ENCODE measurements around the gene TSNAX. TPM values are rescaled to one million over a fixed set of nuclear protein-coding genes. Genes with fewer than 3 reads are reported as not detected.

TSNAX gene
- total and polyA plus RNA-seq, 7 experiments from 2014 or later = 33.7 to 97.1 (median 45.7) TPM

DNA sequence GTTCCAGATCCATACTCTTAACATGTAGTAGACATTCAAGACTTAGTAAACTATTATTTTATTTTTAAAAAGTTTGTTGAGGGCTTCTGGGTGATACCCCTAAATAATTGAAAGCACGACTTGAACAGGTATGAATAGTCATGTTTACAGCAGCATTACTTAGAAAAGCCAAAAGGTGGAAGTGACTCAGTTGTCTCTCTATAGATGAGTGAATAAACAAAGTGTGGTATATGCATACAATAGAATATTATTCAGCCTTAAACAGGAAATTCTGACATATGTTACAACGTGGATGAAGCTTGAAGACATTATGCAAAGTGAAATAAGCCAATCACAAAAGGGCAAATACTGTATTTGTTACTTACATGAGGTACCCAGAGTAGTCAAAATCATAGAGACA, 26.5 kb downstream of the TSNAX start:
- Mint-ChIP-seq H3K27ac (peak overlapping the region in 1 of 9 donors; percentile 18), H3K4me3 (no peak overlapping the region), H3K36me3 (peaks cover 0 to 23% (median 22%) of the 10 kb centered on the region in 5 donors), H3K9me3 (peaks cover 0 to 2% (median 0%) of the 10 kb centered on the region in 11 donors), H3K4me1 (peaks cover 18 to 45% (median 37%) of the 10 kb centered on the region in 7 donors), H3K27me3 (no peaks in the 10 kb centered on the region)
- ChIA-PET CTCF (no interaction called here), POLR2A (no interaction called here)
- Histone ChIP-seq H3K36me3 (ENCODE audit: control insufficient read depth in 2 of 3, insufficient read depth in 3 of 3, low read length in 3 of 3) (peaks cover 0 to 7% (median 0%) of the 10 kb centered on the region in 3 experiments), H3K27ac (ENCODE audit: low read depth, low read length) (no peak overlapping the region), H3K9me3 (ENCODE audit: control insufficient read depth in 2 of 3, low read length in 3 of 3) (no peaks in the 10 kb centered on the region), H3K4me3 (ENCODE audit: low read length) (no peak overlapping the region), H3K4me1 (ENCODE audit: control insufficient read depth in 2 of 2, insufficient read depth in 2 of 2, low read length in 2 of 2) (no peaks in the 10 kb centered on the region), H3K27me3 (ENCODE audit: control insufficient read depth in 2 of 2, insufficient read depth in 2 of 2, low read length in 2 of 2) (no peaks in the 10 kb centered on the region)
- no peak for ATAC-seq
- intact Hi-C loops (cut with micrococcal nuclease) = no loop called here
- DNase-seq = no peak

DNA sequence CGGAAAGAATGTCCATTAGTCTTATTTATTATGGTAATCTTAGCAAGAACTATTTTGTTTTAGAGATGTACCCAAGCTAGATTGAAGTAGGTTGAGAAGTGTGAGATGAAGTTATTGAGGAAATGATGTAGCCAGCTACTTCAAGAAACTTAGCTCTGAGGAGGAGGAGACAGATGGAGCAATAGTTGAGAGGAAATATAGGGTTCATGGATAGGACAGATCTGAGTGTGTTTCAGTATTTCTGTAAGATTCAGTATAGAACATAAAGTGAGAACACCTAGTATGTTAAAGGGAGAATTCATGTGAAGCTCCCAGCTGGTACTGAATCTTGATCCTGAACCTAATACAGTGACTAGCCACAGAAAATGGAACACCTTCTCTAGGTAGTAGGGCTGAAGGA, 28.9 kb downstream of the TSNAX start:
- no peaks in the 10 kb centered on the region for H3K27me3 Mint-ChIP-seq
- no peaks in the 10 kb centered on the region for H3K4me1 ChIP-seq (ENCODE audit: control insufficient read depth in 2 of 2, insufficient read depth in 2 of 2, low read length in 2 of 2)
- ATAC-seq = no peak
- CTCF ChIA-PET = interaction anchor here (0.6 kb wide), 1 partner anchor 26 kb away, joined by 4 read pairs; no protein-coding TSS in a partner anchor
- POLR2A ChIA-PET = no interaction called here
- peaks cover 0 to 8% (median 6%) of the 10 kb centered on the region in 3 experiments for H3K36me3 ChIP-seq (ENCODE audit: control insufficient read depth in 2 of 3, insufficient read depth in 3 of 3, low read length in 3 of 3)
- intact Hi-C loops (cut with micrococcal nuclease) = no loop called here
- H3K27me3 ChIP-seq (ENCODE audit: control insufficient read depth in 2 of 2, insufficient read depth in 2 of 2, low read length in 2 of 2) = no peaks in the 10 kb centered on the region
- peaks cover 0 to 31% (median 19%) of the 10 kb centered on the region in 5 donors for H3K36me3 Mint-ChIP-seq
- no peak overlapping the region for H3K4me3 ChIP-seq (ENCODE audit: low read length)
- DNase-seq = no peak
- H3K4me3 Mint-ChIP-seq = no peak overlapping the region
- peaks cover 0 to 2% (median 0%) of the 10 kb centered on the region in 11 donors for H3K9me3 Mint-ChIP-seq
- peaks cover 10 to 37% (median 30%) of the 10 kb centered on the region in 7 donors for H3K4me1 Mint-ChIP-seq
- H3K27ac Mint-ChIP-seq = peak overlapping the region in 3 of 9 donors; percentile 5 to 12 (median 10)
- no peaks in the 10 kb centered on the region for H3K9me3 ChIP-seq (ENCODE audit: control insufficient read depth in 2 of 3, low read length in 3 of 3)
- H3K27ac ChIP-seq (ENCODE audit: low read depth, low read length) = no peak overlapping the region

DNA sequence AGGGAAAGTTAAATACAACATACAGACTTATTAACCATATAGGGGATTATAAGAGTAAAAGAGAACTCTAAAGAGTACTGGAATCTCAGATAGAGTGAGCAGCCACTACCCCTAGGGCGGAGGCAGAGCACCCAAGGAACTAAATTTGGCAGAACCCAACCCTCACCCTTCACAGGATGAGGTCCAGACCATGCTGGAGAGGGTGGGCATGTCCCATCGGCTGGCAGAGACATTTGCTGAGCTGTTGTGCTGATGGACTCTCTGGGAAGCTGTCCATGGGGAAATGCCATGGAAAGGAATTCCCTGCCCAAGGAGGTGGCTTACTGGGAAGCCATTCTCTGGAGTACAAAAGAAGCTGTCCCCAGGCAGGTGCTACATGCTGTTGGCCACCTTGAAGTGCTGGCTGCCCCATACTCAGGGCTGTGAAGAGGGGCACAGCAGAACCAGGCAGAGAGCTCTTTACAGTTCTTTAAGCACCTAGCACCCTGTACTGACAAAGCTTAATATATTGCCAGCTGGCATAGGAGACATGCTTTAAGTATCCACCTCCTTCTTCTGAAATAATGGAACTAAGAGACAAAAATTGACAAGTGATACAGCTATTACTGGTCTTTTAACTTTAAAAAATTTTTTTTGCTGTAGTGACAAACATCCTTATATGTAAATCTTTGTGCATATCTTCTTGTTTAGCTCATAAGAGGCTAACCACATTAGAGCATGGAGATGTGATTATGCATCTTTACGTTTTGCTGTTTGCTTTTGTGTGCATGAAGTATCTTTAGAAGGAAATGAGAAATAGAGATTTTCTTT, 29.6 kb downstream of the TSNAX start:
- ATAC-seq (no peak), DNase-seq (no peak)
- H3K9me3 Mint-ChIP-seq = peaks cover 0 to 2% (median 0%) of the 10 kb centered on the region in 11 donors
- ChIA-PET POLR2A (interaction anchor here (0.6 kb wide), 1 partner anchor 137 kb away, joined by 3 read pairs; no protein-coding TSS in a partner anchor), CTCF (interaction anchor here (0.6 kb wide), 1 partner anchor 27 kb away, joined by 4 read pairs; no protein-coding TSS in a partner anchor)
- H3K36me3 Mint-ChIP-seq = peaks cover 0 to 29% (median 17%) of the 10 kb centered on the region in 5 donors
- no peaks in the 10 kb centered on the region for H3K27me3 ChIP-seq (ENCODE audit: control insufficient read depth in 2 of 2, insufficient read depth in 2 of 2, low read length in 2 of 2)
- peaks cover 0 to 11% (median 6%) of the 10 kb centered on the region in 3 experiments for H3K36me3 ChIP-seq (ENCODE audit: control insufficient read depth in 2 of 3, insufficient read depth in 3 of 3, low read length in 3 of 3)
- peak overlapping the region in 1 of 9 donors; percentile 5 for H3K27ac Mint-ChIP-seq
- intact Hi-C loops (cut with micrococcal nuclease) = no loop called here
- H3K9me3 ChIP-seq (ENCODE audit: control insufficient read depth in 2 of 3, low read length in 3 of 3) = no peaks in the 10 kb centered on the region
- H3K27ac ChIP-seq (ENCODE audit: low read depth, low read length) = no peak overlapping the region
- H3K4me1 ChIP-seq (ENCODE audit: control insufficient read depth in 2 of 2, insufficient read depth in 2 of 2, low read length in 2 of 2) = no peaks in the 10 kb centered on the region
- no peaks in the 10 kb centered on the region for H3K27me3 Mint-ChIP-seq
- no peak overlapping the region for H3K4me3 ChIP-seq (ENCODE audit: low read length)
- H3K4me1 Mint-ChIP-seq = peaks cover 10 to 37% (median 26%) of the 10 kb centered on the region in 7 donors
- no peak overlapping the region for H3K4me3 Mint-ChIP-seq

DNA sequence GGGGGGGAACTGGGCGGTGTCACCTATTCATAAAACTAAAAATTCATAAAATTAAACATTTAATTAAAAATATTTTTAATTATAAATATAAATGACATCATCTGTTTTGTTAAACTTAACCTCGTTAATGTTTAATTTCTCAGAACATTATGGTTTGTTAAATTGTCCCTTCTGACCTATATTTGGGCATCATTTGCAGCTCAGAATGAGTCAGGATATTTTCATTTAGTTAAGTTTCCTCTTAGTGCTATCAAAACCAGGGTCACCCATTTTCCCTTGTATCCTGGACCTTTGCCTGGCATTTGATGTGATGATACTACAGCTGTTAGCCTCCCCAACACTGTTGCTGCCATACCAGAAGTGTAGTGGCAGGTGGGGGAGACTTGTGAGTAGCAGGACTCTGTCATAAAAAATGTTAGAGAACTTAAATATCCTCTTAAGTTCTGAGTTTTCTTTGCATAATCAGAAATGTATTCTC, 30.3 kb downstream of the TSNAX start:
- H3K4me1 ChIP-seq (ENCODE audit: control insufficient read depth in 2 of 2, insufficient read depth in 2 of 2, low read length in 2 of 2) = no peaks in the 10 kb centered on the region
- Mint-ChIP-seq H3K4me3 (no peak overlapping the region), H3K36me3 (peaks cover 0 to 36% (median 24%) of the 10 kb centered on the region in 5 donors), H3K27me3 (no peaks in the 10 kb centered on the region), H3K27ac (peak overlapping the region in 1 of 9 donors; percentile 27), H3K9me3 (peaks cover 0 to 2% (median 0%) of the 10 kb centered on the region in 11 donors), H3K4me1 (peaks cover 10 to 37% (median 26%) of the 10 kb centered on the region in 7 donors)
- H3K27ac ChIP-seq (ENCODE audit: low read depth, low read length) = no peak overlapping the region
- POLR2A ChIA-PET = interaction anchor here (0.6 kb wide), 1 partner anchor 137 kb away, joined by 3 read pairs; no protein-coding TSS in a partner anchor
- intact Hi-C loops (cut with micrococcal nuclease) = no loop called here
- ATAC-seq = no peak
- H3K9me3 ChIP-seq (ENCODE audit: control insufficient read depth in 2 of 3, low read length in 3 of 3) = no peaks in the 10 kb centered on the region
- H3K27me3 ChIP-seq (ENCODE audit: control insufficient read depth in 2 of 2, insufficient read depth in 2 of 2, low read length in 2 of 2) = no peaks in the 10 kb centered on the region
- no peak overlapping the region for H3K4me3 ChIP-seq (ENCODE audit: low read length)
- H3K36me3 ChIP-seq (ENCODE audit: control insufficient read depth in 2 of 3, insufficient read depth in 3 of 3, low read length in 3 of 3) = peaks cover 0 to 16% (median 6%) of the 10 kb centered on the region in 3 experiments
- CTCF ChIA-PET = no interaction called here
- no peak for DNase-seq

DNA sequence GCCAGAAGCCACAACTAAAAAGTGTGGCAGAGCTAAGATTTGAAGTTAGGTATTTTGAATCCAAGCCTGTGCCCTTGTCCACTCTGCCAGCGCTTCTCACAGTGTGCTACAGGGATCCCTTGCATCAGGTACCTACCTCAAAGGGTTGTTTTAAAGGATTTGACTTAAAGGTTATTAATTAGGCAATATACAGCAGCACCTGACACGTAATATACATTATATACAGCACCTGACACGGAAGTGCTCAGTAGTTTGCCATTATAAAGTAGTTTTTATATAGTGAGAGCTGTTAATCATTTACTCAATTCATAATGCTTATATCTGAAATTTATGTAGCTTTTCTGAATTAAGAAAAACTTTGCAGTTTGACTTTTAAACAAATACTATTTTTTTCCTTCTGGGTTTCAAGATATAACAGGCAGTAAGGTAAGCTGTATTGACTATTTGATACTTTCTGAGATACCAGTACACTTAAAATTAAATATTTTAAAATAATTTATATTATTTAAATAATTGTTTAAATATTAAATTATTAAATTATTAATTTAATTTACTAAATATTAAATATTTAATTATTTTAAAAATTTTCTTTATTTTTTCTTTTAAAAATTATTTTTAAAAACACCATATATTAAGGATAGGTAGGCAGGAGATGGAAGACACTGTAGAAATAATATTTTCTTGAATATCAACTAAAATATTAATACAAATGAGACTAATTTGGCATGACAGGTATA, 33.3 kb downstream of the TSNAX start:
- CTCF ChIA-PET = no interaction called here
- ATAC-seq = no peak

DNA sequence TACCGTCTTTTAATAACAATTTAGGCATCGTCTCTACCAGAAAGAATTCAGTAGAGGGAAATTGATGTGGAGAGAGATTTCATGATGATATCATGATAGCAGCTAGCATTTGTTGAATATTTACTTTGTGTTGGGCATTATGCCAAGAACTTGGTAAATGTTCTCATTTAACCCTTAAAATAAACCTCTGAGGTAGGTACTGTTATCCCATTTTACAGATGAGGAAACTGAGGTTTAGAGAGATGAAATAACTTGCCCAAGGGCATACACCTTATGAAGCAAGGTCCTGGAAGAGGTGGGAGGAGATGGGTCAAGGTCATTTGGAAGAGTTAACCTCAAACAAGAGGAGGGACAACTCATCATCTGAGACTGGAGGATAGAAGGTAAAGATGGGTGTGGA, 34.8 kb downstream of the TSNAX start:
- peaks cover 0 to 42% (median 30%) of the 10 kb centered on the region in 5 donors for H3K36me3 Mint-ChIP-seq
- peak overlapping the region in 1 of 9 donors; percentile 12 for H3K27ac Mint-ChIP-seq
- Histone ChIP-seq H3K27ac (ENCODE audit: low read depth, low read length) (no peak overlapping the region), H3K27me3 (ENCODE audit: control insufficient read depth in 2 of 2, insufficient read depth in 2 of 2, low read length in 2 of 2) (no peaks in the 10 kb centered on the region), H3K9me3 (ENCODE audit: control insufficient read depth in 2 of 3, low read length in 3 of 3) (no peaks in the 10 kb centered on the region), H3K4me1 (ENCODE audit: control insufficient read depth in 2 of 2, insufficient read depth in 2 of 2, low read length in 2 of 2) (no peaks in the 10 kb centered on the region), H3K4me3 (ENCODE audit: low read length) (no peak overlapping the region), H3K36me3 (ENCODE audit: control insufficient read depth in 2 of 3, insufficient read depth in 3 of 3, low read length in 3 of 3) (peaks cover 0 to 34% (median 12%) of the 10 kb centered on the region in 3 experiments)
- intact Hi-C loops (cut with micrococcal nuclease) = no loop called here
- ChIA-PET CTCF (no interaction called here), POLR2A (no interaction called here)
- DNase-seq (no peak), ATAC-seq (no peak)
- no peak overlapping the region for H3K4me3 Mint-ChIP-seq
- peaks cover 0 to 4% (median 0%) of the 10 kb centered on the region in 7 donors for H3K4me1 Mint-ChIP-seq
- no peaks in the 10 kb centered on the region for H3K27me3 Mint-ChIP-seq
- H3K9me3 Mint-ChIP-seq = no peaks in the 10 kb centered on the region

More for the DNA sequence above, 33.3 kb downstream of the TSNAX start:
- H3K36me3 ChIP-seq (ENCODE audit: control insufficient read depth in 2 of 3, insufficient read depth in 3 of 3, low read length in 3 of 3) = peaks cover 0 to 29% (median 12%) of the 10 kb centered on the region in 3 experiments
- H3K27me3 ChIP-seq (ENCODE audit: control insufficient read depth in 2 of 2, insufficient read depth in 2 of 2, low read length in 2 of 2) = no peaks in the 10 kb centered on the region
- peaks cover 0 to 29% (median 22%) of the 10 kb centered on the region in 5 donors for H3K36me3 Mint-ChIP-seq
- no peaks in the 10 kb centered on the region for H3K27me3 Mint-ChIP-seq
- H3K9me3 ChIP-seq (ENCODE audit: control insufficient read depth in 2 of 3, low read length in 3 of 3) = no peaks in the 10 kb centered on the region
- no peak overlapping the region for H3K4me3 ChIP-seq (ENCODE audit: low read length)
- POLR2A ChIA-PET = interaction anchor here (0.5 kb wide), 1 partner anchor 94 kb away, joined by 3 read pairs; no protein-coding TSS in a partner anchor
- H3K27ac ChIP-seq (ENCODE audit: low read depth, low read length) = no peak overlapping the region
- no peak overlapping the region for H3K27ac Mint-ChIP-seq
- H3K4me1 Mint-ChIP-seq = peaks cover 6 to 16% (median 7%) of the 10 kb centered on the region in 7 donors
- no peak for DNase-seq
- no peaks in the 10 kb centered on the region for H3K9me3 Mint-ChIP-seq
- H3K4me1 ChIP-seq (ENCODE audit: control insufficient read depth in 2 of 2, insufficient read depth in 2 of 2, low read length in 2 of 2) = no peaks in the 10 kb centered on the region
- H3K4me3 Mint-ChIP-seq = no peak overlapping the region
- intact Hi-C loops (cut with micrococcal nuclease) = no loop called here

Data from naive thymus-derived CD4-positive, alpha-beta T cell (primary cell).